Stimulated activated CD4-positive, alpha-beta T cell treated with anti-CD3 and anti-CD28 coated beads, Interleukin-15, amount 100 ng/mL, for 48 hours (primary cell): Measurements from ENCODE around the gene PSMA2.
"Not testable (repeated sequence)": the region's sequence is repeated elsewhere in the genome, so short reads cannot be mapped to it uniquely, and the experiment has no call there.

Experiments
- DNase-seq, 2 donors: peaks; one replicate each; pipeline ENCODE4 v3.0.0-alpha.2; 2020; ENCODE audit warnings: low read depth in 2 of 2

Gene PSMA2

DNA sequence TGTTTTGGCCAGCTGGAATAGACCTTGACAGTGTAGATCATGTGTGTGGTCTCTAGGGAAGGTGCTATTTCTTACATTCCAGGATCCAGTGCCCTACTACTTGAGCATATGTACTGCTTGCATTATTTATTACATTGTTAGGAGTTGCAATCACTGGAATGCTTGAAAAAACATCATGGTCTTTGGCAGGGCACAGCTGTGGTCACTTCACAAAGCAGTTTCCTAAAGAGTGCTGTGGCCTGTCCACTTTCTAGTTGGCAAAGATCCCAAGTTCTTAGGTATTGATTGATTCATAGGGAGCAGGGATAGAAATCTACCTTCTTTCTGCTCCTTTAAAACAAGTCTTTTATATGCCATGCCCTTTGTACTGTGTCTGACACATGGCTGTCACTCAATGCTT lies 24.7 kb downstream of the PSMA2 start:
- no peak for DNase-seq

DNA sequence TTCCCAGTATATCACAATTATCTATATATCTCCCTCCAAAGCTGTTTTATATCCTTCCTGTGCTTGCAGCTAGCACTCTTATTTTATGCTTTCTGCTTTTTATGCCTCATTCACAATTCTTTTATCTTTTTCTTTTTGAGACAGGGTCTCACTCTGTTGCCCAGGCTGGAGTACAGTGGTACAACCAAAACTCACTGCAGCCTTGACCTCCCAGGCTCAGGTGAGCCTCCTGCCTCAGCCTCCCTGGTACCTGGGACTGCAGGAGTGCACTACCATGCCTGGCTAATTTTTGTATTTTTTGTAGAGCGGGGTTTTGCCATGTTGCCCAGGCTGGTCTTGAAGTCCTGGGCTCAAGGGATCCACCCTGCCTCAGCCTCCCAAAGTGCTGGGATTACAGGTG lies 25.8 kb downstream of the PSMA2 start:
- no peak for DNase-seq

DNA sequence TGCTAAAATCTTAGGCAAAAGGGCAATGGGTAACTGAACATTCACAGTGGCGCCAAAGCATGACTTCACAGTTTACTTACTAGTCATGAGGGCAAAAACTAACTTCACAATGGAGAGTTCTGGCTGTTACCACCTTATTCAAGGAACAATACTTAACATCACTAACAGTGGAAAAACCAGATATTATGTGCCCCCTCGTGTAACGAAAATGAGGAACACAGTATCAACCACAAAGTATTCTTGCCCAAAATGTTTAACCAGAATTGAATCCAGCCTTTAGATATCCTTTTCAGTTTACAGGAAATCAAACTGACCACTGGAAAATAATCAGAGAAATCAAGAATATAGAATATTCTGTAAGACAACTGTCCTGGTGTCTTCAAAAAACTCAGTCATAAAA lies 29.6 kb downstream of the PSMA2 start:
- no peak for DNase-seq

DNA sequence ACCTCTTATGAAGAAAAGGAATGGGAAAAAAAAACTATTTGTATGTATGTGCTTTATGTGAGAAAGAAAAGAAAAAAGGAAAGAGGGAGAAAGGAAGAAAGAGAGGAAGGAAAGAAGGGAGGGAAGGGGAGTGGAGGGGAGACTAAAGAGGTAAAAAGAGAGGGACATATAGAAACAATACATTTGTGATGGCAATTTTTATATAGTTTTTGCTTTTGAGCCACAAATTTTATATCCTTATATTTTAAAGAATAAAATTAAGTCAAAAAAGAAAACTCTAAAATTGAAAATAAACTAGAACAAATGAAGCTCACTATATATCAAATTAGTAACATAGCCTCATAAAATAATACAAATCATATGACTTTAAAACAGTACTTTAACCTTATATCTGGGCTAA lies 31.1 kb downstream of the PSMA2 start:
- DNase-seq = no peak

DNA sequence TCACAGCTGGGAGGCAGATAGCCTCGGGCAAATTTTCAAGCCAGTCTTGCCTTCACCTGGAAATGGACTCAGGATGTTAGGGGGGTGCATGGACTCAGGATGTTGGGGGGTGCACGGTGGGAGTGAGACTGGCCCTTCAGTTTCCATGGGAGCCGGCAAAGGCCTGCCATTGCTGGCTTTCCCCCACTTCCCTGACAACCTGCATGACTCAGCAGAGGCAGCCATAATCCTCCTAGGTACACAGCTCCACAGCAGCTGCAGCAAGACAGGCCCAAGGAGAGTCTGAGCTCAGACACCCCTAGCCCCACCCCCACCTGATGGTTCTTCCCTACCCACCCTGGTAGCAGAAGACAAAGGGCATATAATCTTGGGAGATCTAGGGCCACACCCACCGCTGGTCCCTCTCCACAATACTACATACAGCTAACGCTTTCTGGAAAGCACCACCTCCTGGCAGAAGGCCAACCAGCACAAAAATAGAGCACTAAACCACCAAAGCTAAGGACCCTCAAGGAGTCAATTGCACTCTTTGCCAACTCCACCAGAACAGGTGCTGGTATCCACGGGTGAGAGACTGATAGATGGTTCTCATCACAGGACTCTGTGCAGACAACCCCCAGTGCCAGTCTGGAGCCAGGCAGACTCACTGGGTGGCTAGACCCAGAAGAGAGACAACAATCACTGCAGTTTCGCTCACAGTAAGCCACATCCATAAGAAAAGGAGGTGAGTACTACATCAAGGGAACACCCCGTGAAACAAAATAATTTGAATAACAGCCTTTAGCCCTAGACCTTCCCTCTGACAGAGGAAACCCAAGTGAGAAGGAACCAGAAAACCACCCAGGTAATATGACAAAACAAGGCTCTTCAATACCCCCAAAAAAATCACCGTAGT lies 38.4 kb downstream of the PSMA2 start:
- DNase-seq = no peak

DNA sequence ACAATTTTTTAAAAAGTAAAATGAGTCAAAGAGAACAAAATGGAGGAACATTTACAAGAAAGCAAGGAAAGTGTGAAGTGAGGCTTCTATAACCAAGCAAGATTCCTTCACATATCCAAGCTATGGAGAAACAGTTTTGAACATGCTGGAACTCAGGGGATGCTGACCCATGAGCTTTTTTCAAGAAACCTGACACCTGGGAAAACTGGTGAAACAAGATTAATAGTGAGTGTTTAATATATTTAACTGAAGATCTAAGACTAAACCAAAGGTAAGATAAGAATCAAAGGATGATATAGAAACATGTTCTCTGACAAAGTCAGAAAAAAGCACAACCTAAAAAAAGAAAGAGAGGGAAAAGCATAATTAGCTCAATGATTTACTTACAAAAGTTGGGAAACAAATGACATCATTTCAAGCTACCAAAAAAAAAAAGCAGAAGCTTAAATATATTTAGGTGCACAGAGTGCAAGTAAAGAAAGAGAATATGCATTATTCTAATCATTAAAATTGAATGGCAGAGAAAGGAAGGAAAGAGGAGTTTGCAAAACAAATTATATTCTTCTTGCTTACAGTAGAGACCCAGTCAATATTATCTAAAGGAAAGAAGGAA lies 45.0 kb downstream of the PSMA2 start:
- no peak for DNase-seq

DNA sequence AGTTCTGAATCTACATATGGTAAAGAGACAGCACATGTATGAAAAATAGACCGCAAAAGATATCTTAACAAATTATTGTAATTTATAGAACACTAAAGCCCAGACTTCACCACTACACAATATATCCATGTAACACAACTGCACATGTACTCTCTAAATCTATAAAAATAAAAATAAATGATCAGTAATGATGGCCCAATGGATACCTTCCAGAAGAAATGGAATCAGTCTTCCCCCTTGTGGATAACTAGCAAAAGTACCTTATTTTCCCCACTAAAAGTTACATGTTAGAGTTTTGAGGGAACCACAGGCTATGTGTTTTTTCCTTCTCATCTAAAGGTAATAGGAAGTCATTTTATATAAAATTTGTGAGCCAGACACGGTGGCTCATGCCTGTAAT lies 45.8 kb downstream of the PSMA2 start:
- DNase-seq = no peak

DNA sequence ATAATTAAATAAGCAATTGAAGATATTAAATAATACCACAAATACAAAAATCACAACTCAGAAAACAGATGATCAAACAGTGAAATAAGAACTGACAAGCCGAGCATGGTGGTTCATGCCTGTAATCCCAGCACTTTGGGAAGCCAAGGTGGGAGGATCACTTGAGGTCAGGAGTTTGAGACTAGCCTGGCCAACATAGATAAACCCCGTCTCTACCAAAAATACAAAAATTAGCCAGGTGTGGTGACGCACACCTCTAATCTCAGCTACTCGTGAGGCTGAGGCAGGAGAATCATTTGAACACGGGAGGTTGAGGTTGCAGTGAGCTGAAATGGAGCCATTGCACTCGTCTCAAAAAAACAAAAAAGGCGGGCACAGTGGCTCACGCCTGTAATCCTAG lies 46.8 kb downstream of the PSMA2 start:
- not testable (repeated sequence) for DNase-seq

DNA sequence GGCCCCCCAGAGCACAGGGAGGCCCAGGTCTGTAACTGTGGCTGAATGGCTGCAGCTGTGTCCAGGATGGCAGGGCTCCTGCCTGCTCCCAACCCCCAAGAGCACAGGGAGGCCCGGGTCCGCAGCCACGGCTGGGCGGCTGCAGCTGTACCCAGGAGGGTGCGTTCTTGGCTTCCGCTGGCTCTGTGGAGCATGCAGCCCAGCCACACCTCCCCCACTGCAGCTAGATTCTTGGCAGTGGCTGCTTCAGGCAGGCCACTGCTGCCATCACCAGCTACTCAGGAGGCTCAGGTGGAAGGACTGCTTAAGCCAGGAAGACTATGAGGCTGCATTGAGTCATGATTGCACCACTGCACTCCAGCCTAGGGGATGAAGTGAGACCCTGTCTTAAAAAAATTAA lies 48.0 kb downstream of the PSMA2 start:
- no peak for DNase-seq

DNA sequence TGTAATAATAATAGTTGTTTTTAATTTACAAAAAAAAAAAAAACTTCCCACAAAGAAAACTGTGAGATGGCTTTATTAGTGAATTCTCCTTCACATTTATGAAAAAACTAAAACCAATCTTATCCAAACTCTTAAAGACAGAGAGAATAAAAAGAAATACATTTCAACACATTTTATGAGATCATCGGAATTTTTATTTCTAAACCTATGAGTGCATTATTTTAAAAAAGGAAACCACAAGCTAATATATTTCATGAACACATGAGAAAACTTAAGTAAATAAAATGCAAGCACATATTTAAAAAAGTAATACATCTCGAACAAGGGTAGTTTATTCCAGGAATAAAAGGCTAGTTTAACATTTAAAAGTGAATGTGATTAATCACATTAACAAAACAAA lies 51.6 kb downstream of the PSMA2 start:
- DNase-seq = no peak

DNA sequence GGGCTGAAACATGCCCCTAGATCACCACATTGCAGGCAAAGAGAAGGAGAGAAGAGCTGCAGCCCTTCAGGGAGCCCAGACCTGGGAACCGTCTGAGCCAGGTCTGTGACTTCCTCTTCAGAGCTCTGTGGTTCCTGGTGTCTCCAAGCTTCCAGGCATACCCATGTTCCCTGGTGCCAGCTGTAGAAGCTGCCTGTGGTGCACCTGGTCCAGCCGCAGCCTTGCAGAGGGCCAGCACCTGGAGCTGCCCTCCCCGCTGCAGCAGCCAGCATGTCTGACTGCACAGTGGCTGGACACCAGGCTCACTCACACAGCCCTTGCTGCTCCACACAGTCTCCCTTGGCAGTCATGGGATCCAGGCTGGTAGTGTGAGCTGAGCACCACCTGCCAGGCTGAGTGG lies 53.7 kb downstream of the PSMA2 start:
- no peak for DNase-seq

DNA sequence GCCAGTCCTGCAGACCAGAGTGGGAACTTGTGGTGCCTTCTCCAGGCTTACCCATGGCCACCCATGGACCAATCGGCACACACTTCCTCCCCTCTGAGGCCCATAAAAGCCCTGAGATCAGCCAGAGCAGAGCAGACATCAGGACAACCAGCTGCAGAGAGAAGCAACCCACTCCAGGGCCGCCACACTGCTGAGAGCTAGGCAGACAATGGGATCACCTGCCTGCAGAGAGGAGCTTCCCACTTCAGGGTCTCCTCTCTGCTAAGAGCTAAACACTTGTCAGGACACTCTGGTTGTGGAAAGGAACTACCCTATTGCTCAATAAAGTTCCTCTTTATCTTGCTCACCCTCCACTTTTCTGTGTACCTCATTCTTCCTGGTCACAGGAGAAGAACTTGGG lies 54.1 kb downstream of the PSMA2 start:
- DNase-seq = no peak

DNA sequence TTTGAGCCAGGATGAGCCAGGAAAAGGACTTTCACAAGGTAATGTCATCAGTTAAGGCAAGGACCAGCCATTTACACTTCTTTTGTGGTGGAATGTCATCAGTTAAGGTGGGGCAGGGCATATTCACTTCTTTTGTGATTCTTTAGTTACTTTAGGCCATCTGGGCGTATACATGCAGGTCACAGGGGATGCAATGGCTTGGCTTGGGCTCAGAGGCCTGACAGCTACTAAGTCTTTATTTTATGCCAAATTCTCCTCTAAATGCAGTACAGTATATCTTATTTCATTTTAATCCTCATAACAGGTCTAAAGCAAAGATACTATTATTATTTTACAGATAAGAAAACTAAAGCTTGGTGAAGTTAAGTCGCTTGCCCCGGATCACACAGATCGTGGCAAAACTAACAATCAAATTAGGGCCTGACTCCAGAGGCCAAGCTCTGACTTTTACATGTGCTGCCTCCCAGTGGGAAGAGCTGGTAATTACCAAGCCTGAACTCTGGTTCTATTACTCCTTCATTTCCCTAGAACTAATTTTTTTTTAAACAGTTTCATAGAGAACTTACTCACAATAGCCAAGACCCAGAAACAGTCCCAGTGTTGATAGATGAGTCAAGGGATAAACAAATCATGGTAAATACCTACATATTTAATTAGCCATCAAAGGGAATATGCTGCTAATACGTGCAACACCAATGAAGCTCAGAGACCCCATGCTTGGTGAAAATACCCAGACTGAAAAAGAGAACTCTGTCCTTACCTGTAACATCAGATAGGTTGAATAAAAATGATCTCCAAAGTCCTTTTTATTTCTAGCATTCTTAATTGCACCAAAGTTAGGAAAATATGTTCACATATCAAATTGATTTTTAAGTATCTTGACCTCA lies 55.5 kb downstream of the PSMA2 start:
- peak; percentile 41 to 46 for DNase-seq

DNA sequence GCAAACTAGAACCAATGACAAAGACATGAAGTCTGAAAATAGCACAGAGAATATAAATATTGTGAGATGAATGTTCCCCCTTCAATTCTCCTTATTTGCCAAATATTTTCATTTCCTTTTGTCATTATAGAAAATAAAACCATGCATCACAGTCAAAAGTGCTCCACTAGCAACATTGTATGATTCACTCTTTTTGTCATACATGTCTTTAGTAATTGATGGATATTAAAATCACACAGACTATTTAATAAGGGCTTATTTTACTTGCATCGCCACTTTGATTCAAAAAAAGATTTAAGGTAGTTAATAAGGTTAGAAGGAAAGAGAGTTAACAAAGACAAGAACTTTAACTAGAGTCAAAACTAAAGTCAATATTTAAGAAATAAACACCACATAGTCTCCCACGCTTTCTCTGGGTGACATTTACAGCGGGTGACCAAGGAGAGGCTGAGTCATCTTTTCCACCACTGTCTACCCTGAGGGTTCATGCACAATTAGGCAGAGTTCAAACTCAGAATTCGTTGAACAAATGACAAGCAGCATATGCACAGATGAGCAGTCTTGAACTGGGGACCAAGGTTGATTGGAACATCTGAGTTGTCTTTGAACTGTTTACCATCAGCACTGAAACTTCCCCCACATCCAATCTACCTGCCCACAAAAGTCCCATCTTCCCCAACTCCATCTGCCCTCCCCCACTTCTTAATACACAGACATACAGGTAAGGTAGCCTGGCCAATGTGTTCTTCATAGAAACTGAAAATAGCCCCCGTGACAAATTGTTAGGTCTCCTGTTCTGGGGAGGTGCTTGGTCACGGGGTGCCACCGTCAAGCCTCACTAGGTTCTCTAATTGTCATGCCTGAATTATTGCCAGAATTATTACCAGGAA lies 62.6 kb downstream of the PSMA2 start:
- peak; percentile 22 to 41 for DNase-seq

DNA sequence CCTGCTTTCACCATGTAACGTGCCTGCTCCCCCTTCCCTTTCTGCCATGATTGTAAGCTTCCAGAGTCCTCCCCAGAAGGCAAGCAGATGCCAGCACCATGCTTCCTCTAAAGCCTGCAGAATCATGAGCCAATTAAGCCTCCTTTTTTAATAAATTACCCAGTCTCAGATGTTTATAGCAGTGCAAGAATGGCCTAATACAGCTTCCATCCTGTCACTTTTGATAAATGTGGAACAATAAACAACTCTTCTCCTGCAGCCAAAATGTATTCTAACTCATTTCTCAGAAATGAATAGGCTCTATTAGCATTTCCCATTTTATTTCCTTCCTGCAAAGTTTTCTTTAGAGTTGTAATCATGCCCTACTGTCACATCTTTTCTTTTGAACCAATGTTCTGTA lies 63.5 kb downstream of the PSMA2 start:
- no peak for DNase-seq
